HG02943 (cell line): ENCODE results near the gene NDUFS6.
"Not testable (repeated sequence)": the region's sequence is repeated elsewhere in the genome, so short reads cannot be mapped to it uniquely, and the experiment has no call there.

Experiments used
- ATAC-seq: cut with Tn5 transposase; IDR thresholded peaks from one replicate; pipeline ENCODE4 v1.9.1; 2021; ENCODE audit warnings: mild to moderate bottlenecking, low read depth, moderate library complexity; ENCODE audit not compliant: unreplicated experiment

NDUFS6 gene

DNA sequence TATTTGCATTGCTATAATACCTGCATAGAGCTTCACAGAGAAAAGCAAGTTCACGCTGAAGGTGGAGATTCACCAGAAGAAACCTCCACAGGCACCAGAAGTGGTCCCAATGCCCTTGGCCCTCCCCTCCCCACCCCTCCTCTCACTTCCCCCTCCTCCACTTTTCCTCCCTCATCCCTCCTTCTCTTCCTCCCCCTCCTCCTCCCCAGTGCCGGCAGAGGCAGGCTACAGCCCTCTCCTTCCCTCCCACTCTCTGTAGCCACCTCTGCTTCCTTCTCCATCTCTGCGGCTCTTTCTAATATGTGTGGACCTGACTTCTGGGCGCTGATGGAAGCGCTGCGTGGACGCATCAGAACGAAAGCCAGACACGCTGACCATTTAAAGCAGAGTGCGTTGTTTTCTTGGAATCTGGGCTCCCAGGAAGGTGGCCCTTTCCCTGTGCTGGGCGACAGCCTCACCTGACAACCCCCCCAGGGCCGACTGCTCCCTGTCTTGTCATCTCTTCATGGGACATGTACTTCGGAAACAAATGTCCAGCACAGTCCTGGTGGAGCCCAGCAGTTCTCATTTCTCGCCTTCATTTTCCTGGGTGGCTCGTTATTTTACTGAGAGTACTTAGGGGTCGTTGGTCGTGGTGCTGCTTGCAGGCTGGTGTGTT, 29.5 kb downstream of the NDUFS6 start:
- ATAC-seq = no peak

DNA sequence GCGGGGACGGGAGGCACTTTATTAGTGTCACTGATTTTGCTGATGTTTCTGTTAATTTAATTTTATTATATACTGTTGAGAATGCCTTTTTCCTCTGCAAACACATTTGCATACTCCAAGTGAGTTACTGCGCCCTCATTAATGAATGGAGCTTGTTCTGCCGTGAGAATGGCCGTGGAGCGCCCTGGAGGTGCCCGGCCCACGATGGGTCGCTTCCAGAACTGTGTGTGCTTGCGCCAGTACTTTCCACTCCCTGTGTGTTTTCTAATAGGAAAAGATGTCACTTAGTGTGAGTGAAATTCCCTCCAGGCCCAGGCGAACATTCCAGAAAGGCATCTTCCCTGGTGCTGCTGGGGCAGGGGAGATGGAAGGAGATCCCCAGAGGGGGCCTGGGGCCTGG, 30.1 kb downstream of the NDUFS6 start:
- no peak for ATAC-seq

DNA sequence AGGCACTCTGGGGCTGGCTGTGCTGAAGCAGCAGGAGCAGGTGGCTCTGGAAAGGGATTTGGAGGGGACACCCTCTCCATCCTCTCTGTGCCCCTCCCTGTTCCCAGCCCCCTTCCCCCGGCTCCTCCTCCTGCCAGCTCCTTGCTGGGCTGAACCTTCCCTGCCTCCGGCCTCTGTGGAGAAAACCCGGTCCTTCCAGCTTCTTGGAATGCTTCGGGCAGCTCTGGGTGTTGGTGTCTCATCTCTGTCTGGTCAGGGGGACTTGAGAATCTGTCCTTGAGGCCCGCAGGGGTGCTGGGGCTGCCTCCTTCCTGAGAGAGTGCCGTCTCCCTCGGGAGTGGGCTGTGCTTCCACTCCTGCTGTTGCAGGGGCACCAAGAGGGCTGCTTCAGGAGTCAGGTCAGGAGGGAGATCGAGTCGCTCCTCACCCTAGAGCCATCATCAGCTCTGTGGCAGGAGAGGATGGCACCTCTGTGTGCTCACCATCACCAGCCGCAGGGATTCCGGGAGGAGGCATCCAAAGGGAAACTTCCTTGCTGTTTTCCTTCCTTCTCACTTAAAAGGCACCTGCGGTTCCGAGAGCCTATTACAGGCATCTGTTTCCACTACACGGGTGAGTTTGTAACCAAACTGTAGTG, 30.6 kb downstream of the NDUFS6 start:
- no peak for ATAC-seq

DNA sequence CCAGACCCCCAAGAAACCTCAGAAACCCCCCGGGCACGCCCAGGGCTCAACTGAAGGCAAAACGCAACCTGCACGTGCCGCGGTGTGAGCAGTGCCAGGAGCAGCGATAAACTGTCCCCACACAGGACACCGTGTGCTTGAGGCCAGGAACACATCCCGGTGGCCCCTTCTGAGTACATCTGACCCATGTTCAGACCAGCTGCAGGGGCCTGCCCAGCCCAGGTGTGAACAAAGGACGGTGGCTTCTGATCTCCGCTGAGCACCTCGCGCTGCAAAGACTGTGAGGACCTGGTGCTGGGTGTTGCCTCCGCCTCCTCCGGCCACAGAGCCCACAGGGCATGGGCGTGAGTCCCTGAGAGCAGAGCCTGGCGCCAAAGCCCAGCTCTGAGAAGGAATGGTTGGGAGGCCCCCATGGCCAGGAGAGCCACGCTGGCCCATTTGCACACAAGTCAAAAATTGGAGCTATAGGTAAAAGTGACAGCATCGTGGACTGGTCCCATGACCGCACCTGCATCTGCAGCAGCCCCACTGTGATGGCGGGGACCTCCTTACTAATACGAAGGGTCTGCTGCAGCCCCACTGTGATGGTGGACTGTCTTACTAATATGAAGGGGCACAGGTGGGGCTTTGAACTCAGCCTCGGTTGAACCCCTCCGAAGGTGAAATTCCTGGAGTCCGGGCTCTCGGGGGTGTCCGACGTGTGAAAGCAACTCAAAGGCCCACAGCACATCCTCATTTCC, 31.5 kb downstream of the NDUFS6 start:
- ATAC-seq = no peak

DNA sequence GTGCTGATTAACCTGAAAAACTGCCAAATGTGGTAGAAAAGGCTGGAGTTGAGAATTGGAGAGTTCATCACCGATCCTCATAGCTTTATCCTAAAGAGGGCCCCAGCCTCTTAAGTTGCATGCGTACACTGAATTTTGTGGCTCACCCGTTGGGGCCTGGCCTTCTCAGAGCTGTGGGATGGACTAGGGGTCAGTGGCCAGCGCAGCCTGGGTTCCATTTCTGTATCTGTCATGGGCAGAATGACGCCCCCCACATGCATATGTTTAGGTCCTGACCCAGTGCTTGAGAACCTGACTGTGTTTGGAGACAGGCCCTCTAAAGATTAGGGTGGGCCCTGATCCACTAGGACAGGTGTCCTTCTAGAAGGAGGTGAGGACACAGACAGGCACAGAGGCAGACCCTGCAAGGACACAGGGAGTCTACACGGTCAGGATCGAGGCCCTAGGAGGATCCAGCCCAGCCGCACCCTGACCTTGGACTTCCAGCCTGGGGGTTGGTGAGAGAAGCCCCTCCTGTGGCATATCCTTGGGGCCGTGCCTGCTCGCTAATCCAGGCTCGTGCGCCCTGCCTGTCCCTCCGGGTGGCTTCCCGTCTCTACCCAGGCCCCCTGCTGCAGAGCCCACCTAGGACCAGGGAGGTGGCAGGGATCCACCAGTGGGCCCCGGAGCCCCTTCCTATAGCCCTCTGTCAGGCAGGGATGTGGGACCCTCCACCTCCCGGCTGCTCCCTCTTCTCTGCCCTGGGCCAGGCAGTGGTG, 32.2 kb downstream of the NDUFS6 start:
- no peak for ATAC-seq

DNA sequence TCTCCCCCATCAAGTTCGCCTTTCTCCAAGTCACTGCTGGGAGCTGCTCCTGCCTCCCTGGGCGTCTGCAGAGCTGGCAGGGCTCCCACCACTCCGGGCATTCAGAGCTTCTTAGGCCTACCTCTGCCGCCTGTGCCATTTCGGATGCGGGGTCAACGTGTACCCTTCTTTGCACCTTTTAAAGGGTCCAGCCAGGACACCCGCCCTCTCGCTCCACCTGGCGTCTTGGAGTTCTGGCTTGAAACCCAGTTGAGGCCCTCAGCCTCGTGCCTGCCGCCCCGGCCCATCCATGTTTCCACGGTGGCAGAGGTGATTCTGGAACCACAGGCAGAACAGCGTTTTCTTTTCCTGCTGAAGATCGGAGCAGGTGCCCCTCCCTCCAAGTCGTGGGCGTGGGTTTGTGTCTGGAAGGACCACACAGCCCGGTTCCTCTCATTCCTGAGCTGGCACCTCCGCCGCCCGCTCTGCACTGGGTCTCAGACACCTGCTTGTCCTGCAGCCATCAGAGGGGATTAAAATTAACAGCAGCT, 32.9 kb downstream of the NDUFS6 start:
- no peak for ATAC-seq

DNA sequence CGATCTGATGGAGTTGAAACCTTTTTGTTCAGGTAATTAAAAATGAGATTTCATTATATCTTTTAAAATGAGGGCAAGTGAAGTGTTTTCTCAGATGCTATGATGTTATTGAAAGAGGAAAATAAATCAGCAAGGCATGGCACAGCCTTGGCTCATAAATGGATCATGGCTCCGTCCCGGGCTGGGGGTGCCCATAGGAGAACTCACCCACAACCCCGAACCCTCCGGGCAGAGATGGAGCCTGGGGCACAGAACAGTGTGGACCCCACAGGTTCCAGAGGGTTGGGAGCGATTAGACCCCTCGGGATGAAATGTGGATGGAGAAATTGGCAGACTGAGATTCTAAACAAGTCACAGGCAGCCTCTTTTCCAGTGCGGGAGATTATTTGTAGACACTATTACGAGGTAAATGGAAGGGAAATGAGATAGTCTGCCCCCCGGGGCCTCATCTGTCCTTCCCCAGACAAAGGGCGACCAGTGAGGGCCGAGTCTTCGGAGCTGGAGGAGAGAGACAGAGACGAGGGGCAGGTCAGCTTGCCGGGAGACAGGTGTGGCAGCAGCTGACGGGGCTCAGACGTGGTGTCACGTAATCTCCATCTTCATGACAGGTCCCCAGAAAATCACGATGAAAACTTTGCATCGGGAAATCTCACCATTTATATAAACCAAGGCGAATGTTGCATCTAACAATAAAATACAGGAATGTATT, 33.7 kb downstream of the NDUFS6 start:
- ATAC-seq = no peak

DNA sequence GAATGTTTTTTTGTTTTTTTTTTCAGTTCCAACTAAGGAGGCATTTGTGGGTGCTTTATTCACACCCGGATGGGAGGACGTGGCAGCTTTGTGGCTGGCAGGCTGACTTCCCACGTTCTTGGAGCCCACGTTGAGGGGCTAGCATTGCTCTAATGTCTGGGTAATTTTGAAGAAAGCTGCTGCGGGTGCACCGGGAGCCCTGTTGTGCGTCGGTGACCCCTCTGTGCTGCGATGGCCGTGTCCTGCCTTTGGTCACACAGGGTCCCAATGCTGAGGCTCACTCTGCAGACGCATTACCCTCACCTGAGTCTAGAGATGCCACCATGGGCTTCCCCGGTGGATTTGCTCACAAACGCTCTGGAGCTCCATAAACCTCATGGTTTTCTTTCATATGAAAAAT, 34.2 kb downstream of the NDUFS6 start:
- ATAC-seq = no peak

DNA sequence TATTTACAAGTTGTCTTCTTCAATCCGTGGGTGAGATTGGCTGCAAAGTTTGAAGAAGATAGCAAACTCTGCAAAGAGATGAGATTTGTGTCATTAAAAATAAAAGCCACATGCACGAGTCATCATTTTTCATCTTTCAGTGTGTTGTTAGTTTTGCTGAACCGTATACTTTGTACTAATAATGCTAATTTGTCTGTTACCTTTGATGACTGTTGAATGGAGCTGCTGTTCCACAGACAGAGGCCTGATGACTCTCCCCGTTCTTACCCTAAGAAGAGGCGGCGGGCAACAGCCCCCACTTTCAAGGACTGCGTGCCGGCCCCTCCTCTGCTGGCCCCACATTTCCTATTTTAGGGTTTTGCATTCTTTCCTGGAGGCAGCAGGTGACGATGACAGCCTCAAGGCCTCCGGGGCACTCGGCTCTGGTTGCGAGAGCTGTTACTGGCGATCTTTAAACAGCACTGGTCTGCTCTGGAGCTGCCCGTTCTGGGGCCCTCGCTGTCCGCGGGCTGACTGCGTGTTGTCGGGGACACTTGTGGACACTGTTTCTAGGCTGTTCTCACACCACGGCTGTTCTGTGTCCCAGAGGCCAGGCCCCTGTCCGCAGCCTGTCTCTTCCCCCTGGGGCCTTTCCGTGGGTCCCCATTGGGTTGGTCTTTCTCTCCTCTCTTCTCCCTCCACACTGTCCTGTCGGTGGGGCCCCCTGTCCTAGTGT, 35.1 kb downstream of the NDUFS6 start:
- ATAC-seq = no peak

DNA sequence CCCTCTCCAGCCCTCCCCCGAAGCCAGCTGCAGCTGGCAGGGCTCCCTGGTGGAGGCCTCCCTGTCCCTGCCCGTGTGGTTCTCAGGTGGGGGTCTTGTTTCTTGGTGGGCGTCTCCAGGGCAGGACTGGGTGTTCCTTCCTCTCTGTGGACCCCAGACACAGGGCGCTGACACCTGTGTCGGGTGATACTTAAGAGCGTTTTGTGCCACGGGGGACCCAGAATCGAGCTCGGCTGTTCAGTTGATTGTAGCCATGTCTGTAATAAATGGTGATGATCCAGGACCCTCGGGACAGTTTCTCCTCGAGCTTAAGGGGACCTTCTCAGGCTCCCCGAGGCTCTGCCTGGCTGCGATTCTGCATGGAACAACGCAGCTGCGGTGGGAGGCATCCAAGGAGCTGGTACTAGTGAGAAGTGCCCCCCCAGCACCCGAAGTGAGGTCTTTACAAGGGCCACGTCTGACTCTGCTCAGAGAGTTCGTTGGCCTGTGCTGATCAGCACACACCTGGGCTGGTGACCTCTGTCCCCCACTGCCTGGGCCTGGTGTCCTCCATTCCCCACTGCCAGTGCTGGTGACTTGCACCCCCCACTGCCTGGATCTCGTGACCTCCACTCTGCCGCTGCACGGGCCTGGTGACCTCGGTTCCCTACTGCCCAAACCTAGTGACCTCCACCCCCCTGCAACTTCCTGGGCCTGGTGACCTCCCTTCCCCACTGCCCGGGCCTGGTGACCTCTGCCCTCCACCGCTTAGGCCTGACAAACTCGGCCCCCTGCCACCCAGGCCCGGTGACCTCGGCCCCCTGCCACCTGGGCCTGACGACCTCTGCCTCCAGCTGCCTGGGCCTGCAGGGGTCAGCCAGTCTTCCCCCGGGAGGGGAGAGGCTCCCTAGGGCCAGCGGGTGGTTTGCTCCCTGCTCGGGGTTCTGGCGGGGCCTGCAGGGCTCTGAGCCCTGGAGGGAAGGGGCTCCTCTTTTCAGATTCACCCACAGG, 36.0 kb downstream of the NDUFS6 start:
- no peak for ATAC-seq

DNA sequence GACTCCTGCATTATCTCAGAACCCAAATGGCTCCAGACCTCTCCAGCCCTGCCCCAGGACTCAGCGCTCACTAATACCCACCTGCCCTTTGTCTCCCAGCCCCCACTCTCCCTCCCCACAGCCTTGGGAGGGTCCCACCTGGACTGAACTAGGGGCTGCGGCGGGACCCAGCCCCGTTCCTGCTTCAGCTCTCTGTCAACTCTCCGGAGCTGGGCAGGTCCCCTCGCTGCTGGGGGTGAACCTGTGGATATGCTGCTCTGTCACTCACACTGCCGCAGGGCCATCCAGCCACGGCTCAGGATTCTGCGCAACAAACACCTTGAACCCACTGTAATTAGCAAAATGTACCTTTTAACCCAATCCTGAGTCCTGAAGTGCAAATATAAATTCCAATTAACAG, 36.8 kb downstream of the NDUFS6 start:
- ATAC-seq = no peak

DNA sequence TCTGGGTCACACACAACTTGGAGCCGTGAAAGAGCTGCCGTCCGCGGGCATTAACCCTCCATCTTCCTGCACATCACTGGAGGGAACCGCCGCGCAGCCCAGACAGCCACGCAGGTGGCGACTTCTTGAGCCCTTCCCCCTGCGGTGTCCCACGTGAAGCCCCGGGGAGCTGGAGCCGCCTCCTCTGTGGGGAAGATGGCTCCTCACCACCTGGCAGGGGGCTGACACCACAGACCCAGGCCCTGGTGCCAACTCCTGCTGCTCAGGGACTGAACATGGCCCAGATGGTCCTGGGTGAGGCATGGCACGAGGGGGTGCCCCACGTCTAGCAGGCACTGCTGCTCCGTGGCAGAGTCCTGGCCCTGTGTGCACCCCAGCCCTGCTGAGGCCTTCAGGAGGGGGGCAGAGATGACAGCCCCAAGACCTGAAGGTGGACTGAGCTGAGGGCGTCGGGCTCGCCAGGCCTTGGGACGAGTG, 38.9 kb downstream of the NDUFS6 start:
- ATAC-seq = no peak

DNA sequence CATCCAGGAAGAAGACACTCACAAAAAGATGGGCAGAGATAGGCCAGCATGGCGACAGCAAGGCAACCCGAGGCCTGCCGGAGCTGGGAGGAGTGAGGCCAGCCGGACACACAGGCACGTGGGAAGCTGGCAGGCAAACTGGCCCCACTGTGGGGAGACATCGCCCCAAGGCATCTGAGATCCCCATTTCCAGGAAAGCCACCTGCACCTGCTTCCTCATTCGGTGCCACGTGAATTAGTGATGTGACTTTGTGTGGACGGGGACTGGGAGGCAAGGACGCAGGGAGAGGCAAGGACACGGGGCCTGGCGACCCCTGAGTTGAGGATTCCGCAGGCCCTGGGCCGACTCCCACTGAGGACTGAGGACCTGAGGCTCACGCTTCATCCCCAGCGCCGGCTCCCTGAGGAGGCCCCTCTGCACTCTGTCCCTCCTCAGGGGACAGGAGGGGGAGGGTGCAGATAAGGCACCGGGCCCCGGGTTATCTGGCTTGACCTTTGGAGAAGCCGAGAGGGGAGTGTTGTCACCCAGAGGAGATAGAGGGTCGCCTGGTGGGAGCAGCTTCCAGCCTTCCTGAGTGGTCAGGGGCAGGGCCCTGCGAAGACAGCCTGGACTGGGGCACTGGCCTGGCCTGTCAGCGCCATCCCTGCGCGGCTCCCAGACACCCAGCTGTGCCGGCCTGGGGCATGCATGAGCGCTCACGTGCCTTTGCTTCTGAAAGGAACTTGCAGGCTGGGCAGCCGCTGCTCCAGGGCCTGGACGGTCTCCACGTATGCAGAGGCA, 39.7 kb downstream of the NDUFS6 start:
- ATAC-seq = no peak

DNA sequence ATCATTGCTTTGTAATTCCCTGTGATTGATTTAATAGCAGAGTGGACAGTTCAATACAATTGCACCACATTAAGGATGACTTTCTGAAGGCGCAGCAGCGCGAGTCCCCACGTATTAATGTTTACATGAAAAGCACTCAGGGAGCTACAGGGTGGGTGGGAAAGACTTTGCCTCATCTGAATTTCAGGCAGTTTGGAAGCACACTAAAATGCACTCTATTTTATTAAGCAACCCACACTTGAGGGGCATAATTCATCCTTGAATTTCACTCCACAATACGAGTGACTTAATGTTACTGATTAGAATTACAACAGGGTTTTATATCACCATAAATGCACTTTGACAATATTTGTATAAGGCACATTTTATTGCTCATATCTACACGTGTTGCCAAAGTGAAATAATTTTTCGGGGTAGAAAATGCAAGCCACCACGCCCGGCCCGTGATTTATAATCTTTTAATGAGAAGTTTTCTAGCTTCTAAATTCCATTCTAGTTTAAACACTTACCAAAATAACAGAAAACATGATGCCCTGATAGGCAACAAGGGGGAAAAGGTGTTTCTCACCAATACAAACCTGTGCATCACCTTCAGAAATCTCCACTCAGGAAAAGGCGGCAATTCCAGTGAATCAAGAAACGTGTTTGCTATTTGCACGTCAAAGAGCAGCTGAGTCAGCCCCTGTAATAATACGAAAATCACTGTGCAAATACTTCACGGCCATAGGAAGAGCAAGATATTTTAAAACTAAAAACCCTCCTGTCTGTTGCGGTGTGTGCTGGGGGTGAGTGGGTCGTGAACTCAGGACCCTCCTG, 41.0 kb downstream of the NDUFS6 start:
- ATAC-seq = no peak

DNA sequence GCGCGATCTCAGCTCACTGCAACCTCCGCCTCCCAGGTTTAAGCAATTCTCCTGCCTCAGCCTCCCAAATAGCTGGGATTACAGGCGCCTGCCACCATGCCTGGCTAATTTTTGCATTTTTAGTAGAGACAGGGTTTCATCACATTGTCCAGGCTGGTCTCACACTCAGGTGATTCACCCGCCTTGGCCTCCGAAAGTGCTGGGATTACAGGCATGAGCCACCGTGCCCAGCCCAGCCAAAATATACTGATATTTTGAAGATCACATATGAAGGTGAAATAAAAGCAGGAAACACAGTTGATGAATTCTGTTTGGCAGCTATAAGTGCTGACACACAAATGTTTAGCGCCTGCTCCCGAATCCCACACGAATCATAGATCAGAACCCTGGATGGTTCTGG, 42.6 kb downstream of the NDUFS6 start:
- not testable (repeated sequence) for ATAC-seq

DNA sequence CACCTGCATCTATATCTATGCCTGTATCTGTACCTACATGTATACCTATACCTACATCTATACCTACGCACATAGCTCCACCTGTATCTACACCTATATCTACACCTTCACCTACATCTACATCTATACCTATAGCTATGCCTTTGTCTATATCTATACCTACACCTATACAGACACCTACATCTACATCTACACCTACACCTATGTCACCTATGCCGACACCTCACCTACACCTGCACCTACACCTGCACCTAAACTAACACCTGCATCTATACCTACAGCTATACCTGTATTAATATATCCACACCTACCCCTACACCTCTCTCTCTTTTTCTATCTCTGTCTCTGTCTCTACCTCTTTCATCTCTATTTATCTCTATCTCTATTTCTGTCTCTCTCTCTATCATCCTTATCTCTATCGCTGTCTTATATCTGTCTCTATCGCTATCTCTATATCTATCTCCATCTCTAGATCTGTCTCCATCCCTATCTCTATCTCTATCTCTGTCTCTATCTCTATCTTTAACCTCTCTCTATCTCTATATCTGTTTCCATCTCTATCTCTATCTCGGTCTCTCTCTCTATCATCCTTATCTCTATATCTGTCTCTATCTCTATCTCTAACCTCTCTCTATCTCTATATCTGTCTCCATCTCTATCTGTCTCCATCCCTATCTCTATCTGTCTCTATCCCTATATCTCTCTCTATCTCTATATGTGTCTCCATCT, 43.7 kb downstream of the NDUFS6 start:
- ATAC-seq = no peak
